H9 (cell line): ENCODE results near the gene TMEM151B. TPM values are rescaled to one million over a fixed set of nuclear protein-coding genes. Genes with fewer than 3 reads are reported as not detected.

ENCODE experiments used
- DNase-seq: peaks from one replicate; pipeline ENCODE4 v3.0.0-alpha.2; 2017
- H2AFZ ChIP-seq: one replicate; pipeline ENCODE4 v1.6.1; 2013; ENCODE audit warnings: mild to moderate bottlenecking, low read length, control low read depth, moderate library complexity
- H2AK5ac ChIP-seq: 2 replicates; pipeline ENCODE4 v1.6.1; 2013; ENCODE audit warnings: low read length, control low read depth, mixed read lengths; ENCODE audit not compliant: insufficient read length
- H2BK120ac ChIP-seq: one replicate; pipeline ENCODE4 v1.6.1; 2013; ENCODE audit warnings: low read depth, mild to moderate bottlenecking, low read length, control low read depth, inconsistent platforms; ENCODE audit not compliant: poor library complexity, severe bottlenecking
- H2BK12ac ChIP-seq: 2 replicates; pipeline ENCODE4 v1.6.1; 2013; ENCODE audit warnings: low read length, control low read depth, mixed read lengths, low read depth; ENCODE audit not compliant: insufficient read length
- H2BK15ac ChIP-seq: 2 replicates; pipeline ENCODE4 v1.6.1; 2013; ENCODE audit warnings: low read depth, low read length, control low read depth
- H2BK20ac ChIP-seq: one replicate; pipeline ENCODE4 v1.6.1; 2013; ENCODE audit warnings: low read depth, mild to moderate bottlenecking, low read length, control low read depth, inconsistent platforms; ENCODE audit not compliant: poor library complexity, severe bottlenecking
- H2BK5ac ChIP-seq: 2 replicates; pipeline ENCODE4 v1.6.1; 2013; ENCODE audit warnings: low read length, control low read depth, mixed read lengths; ENCODE audit not compliant: insufficient read length
- H3K14ac ChIP-seq: 2 replicates; pipeline ENCODE4 v1.6.1; 2013; ENCODE audit warnings: low read length, control low read depth; ENCODE audit not compliant: insufficient read depth
- H3K18ac ChIP-seq: 2 replicates; pipeline ENCODE4 v1.6.1; 2013; ENCODE audit warnings: low read depth, mild to moderate bottlenecking, mixed read lengths, low read length, control low read depth; ENCODE audit not compliant: insufficient read length
- H3K23ac ChIP-seq: 2 replicates; pipeline ENCODE4 v1.6.1; 2013; ENCODE audit warnings: low read length, control low read depth, mixed read lengths, low read depth; ENCODE audit not compliant: insufficient read length
- H3K23me2 ChIP-seq: 2 replicates; pipeline ENCODE4 v1.6.1; 2013; ENCODE audit warnings: low read depth, mild to moderate bottlenecking, mixed read lengths, low read length, control low read depth; ENCODE audit not compliant: insufficient read length, poor library complexity, severe bottlenecking
- H3K27ac ChIP-seq: 2 replicates; pipeline ENCODE4 v1.5.1; 2013; ENCODE audit warnings: low read length, control low read depth, mixed read lengths, low read depth; ENCODE audit not compliant: insufficient read length
- H3K27me3 ChIP-seq: 2 replicates; pipeline ENCODE4 v1.6.1; 2013; ENCODE audit warnings: low read length, control low read depth, inconsistent platforms; ENCODE audit not compliant: insufficient read depth
- H3K4ac ChIP-seq: 2 replicates; pipeline ENCODE4 v1.6.1; 2013; ENCODE audit warnings: low read depth, mild to moderate bottlenecking, control low read depth, inconsistent platforms, low read length, moderate library complexity
- H3K4me1 ChIP-seq: 2 replicates; pipeline ENCODE4 v1.6.1; 2013; ENCODE audit warnings: low read length, control low read depth, inconsistent platforms; ENCODE audit not compliant: insufficient read depth
- H3K4me2 ChIP-seq: 2 replicates; pipeline ENCODE4 v1.6.1; 2013; ENCODE audit warnings: low read length, control low read depth, mixed read lengths; ENCODE audit not compliant: insufficient read length, insufficient read depth
- H3K56ac ChIP-seq: 2 replicates; pipeline ENCODE4 v1.6.1; 2013; ENCODE audit warnings: low read depth, mild to moderate bottlenecking, mixed read lengths, low read length, control low read depth; ENCODE audit not compliant: insufficient read length
- H3K79me1 ChIP-seq: 2 replicates; pipeline ENCODE4 v1.6.1; 2013; ENCODE audit warnings: low read depth, mild to moderate bottlenecking, moderate library complexity, low read length, control low read depth, inconsistent platforms; ENCODE audit not compliant: insufficient read depth, poor library complexity, severe bottlenecking
- H3K79me2 ChIP-seq: 2 replicates; pipeline ENCODE4 v1.6.1; 2013; ENCODE audit warnings: low read length, control low read depth, inconsistent platforms; ENCODE audit not compliant: insufficient read depth
- H3K9ac ChIP-seq: 2 replicates; pipeline ENCODE4 v1.6.1; 2013; ENCODE audit warnings: low read length, control low read depth, mixed read lengths; ENCODE audit not compliant: insufficient read length; ENCODE audit errors: extremely low read depth
- H3K9me3 ChIP-seq: one replicate; pipeline ENCODE4 v1.6.1; 2013; ENCODE audit warnings: low read depth, low read length, inconsistent platforms; ENCODE audit not compliant: control insufficient read depth
- H3T11ph ChIP-seq: one replicate; pipeline ENCODE4 v1.6.1; 2013; ENCODE audit warnings: mild to moderate bottlenecking, low read length, control low read depth, inconsistent platforms
- H4K20me1 ChIP-seq: one replicate; pipeline ENCODE4 v1.6.1; 2013; ENCODE audit not compliant: control insufficient read depth, insufficient read length, insufficient read depth
- H4K5ac ChIP-seq: 2 replicates; pipeline ENCODE4 v1.6.1; 2013; ENCODE audit warnings: low read depth, mild to moderate bottlenecking, mixed read lengths, low read length, control low read depth; ENCODE audit not compliant: insufficient read length
- H4K8ac ChIP-seq: replicated peaks from 2 replicates; pipeline ENCODE4 v1.6.1; 2013; ENCODE audit warnings: low read length, control low read depth, mixed read lengths, low read depth; ENCODE audit not compliant: insufficient read length
- H4K91ac ChIP-seq: 2 replicates; pipeline ENCODE4 v1.6.1; 2013; ENCODE audit warnings: low read depth, mild to moderate bottlenecking, moderate library complexity, mixed read lengths, low read length, control low read depth; ENCODE audit not compliant: insufficient read length
- H3K27ac Mint-ChIP-seq, 3 experiments: 2 replicates in 2 of 3; 3 replicates in 1 of 3; pipeline ENCODE4 v1.8.0; 2020 to 2021; ENCODE audit warnings: mixed read lengths in 3 of 3, mild to moderate bottlenecking in 1 of 3, moderate library complexity in 1 of 3
- H3K27me3 Mint-ChIP-seq: 2 replicates; pipeline ENCODE4 v1.8.0; 2021; ENCODE audit warnings: low read depth, mild to moderate bottlenecking, moderate library complexity, mixed read lengths
- H3K36me3 Mint-ChIP-seq, 3 experiments: 2 replicates in 2 of 3; 3 replicates in 1 of 3; pipeline ENCODE4 v1.8.0; 2020 to 2021; ENCODE audit warnings: low read depth in 3 of 3, mixed read lengths in 3 of 3; ENCODE audit not compliant: insufficient read depth in 1 of 3
- H3K4me1 Mint-ChIP-seq, 2 experiments: 2 replicates each; pipeline ENCODE4 v1.8.0; 2020; ENCODE audit warnings: mixed read lengths in 2 of 2
- H3K4me3 Mint-ChIP-seq, 2 experiments: 2 replicates in 1 of 2; 3 replicates in 1 of 2; pipeline ENCODE4 v1.8.0; 2020 to 2021; ENCODE audit warnings: mild to moderate bottlenecking in 2 of 2, mixed read lengths in 2 of 2, moderate library complexity in 1 of 2
- H3K9me3 Mint-ChIP-seq, 2 experiments: 2 replicates in 1 of 2; 3 replicates in 1 of 2; pipeline ENCODE4 v1.8.0; 2020; ENCODE audit warnings: mild to moderate bottlenecking in 2 of 2, mixed read lengths in 2 of 2, moderate library complexity in 1 of 2
- WGBS: extraction: QIAGEN DNeasy Blood & Tissue Kit; methylation state at CpG from one replicate; pipeline ENCODE4 v1.1.7; 2013; ENCODE audit warnings: missing lambda C conversion rate, low lambda C conversion rate, mixed read lengths; ENCODE audit not compliant: insufficient read length; ENCODE audit errors: extremely low coverage; 5-methylcytosine and 5-hydroxymethylcytosine counted together
- total RNA-seq: library from RNA; stranded (reverse); gene quantifications from 2 replicates; pipeline ENCODE4 v1.2.1, GENCODE V29; 2021
- TF ChIP-seq, protein P1 (sequence below): fragments of 200-600 bp; sonication (generic); conservative IDR thresholded peaks from 3 replicates; pipeline ENCODE4 v1.8.0; 2021; ENCODE audit warnings: antibody characterized with exemption, mild to moderate bottlenecking

The TMEM151B gene
- total RNA-seq, 1 experiment from 2014 or later = 2.4 TPM

DNA sequence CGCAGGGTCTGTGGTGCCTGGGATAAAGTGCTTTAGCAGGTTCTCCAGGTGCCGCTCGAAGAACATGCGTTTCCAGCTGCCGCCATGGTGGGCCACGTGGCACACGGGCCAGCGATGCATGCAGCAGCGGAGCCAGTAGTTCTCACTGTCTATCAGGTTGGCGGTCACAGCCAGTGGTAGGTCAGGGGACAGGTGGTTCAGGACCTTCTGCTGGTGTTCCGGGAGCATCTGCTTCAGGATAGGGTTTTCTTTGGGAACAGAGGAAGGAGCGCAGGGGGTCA is 16.0 kb downstream of the TMEM151B start:
- peaks cover 81% of the 10 kb centered on the region for H3K27me3 Mint-ChIP-seq
- H4K5ac ChIP-seq = no peak overlapping the region
- WGBS = no CpG with 5 or more reads among the region's 12 CpGs

More for the DNA sequence above, 16.0 kb downstream of the TMEM151B start:
- no peaks in the 10 kb centered on the region for H3K36me3 Mint-ChIP-seq
- TF ChIP-seq, protein P1, sequence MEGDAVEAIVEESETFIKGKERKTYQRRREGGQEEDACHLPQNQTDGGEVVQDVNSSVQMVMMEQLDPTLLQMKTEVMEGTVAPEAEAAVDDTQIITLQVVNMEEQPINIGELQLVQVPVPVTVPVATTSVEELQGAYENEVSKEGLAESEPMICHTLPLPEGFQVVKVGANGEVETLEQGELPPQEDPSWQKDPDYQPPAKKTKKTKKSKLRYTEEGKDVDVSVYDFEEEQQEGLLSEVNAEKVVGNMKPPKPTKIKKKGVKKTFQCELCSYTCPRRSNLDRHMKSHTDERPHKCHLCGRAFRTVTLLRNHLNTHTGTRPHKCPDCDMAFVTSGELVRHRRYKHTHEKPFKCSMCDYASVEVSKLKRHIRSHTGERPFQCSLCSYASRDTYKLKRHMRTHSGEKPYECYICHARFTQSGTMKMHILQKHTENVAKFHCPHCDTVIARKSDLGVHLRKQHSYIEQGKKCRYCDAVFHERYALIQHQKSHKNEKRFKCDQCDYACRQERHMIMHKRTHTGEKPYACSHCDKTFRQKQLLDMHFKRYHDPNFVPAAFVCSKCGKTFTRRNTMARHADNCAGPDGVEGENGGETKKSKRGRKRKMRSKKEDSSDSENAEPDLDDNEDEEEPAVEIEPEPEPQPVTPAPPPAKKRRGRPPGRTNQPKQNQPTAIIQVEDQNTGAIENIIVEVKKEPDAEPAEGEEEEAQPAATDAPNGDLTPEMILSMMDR = no peak
- Histone ChIP-seq H3K9me3 (no peaks in the 10 kb centered on the region), H4K91ac (no peak overlapping the region), H3K23me2 (no peaks in the 10 kb centered on the region), H3K27ac (no peak overlapping the region), H3K9ac (no peak overlapping the region), H3K79me2 (no peaks in the 10 kb centered on the region), H3K4me1 (no peaks in the 10 kb centered on the region), H3K27me3 (no peaks in the 10 kb centered on the region; the same call in 1 of the 2 replicates), H2BK5ac (no peak overlapping the region), H3K14ac (no peak overlapping the region; the same call in 1 of the 2 replicates), H2BK120ac (no peak overlapping the region), H3K56ac (no peak overlapping the region), H3K79me1 (no peaks in the 10 kb centered on the region), H2BK12ac (no peak overlapping the region), H4K20me1 (no peaks in the 10 kb centered on the region), H4K8ac (no peak overlapping the region), H2AFZ (no peak overlapping the region), H2AK5ac (no peak overlapping the region), H3K23ac (no peak overlapping the region), H3K4ac (no peak overlapping the region), H3K4me2 (no peak overlapping the region), H3K18ac (no peak overlapping the region), H3T11ph (no peak overlapping the region), H2BK15ac (no peak overlapping the region), H2BK20ac (no peak overlapping the region)
- DNase-seq = no peak
- H3K9me3 Mint-ChIP-seq = no peaks in the 10 kb centered on the region
- H3K4me1 Mint-ChIP-seq = peaks cover 6 to 8% of the 10 kb centered on the region in 2 experiments; a peak in 3 of 4 replicates
- H3K27ac Mint-ChIP-seq = no peak overlapping the region
- H3K4me3 Mint-ChIP-seq = no peak overlapping the region
